Endodermal cell (in vitro differentiated cells): Measurements from ENCODE around the gene KIN. TPM values are rescaled to one million over a fixed set of nuclear protein-coding genes. Genes with fewer than 3 reads are reported as not detected.

ENCODE experiments used
- DNase-seq: peaks from one replicate; pipeline ENCODE4 v3.0.0-alpha.2; 2017
- H3K27ac ChIP-seq: 2 replicates; pipeline ENCODE4 v1.5.1; 2013; ENCODE audit warnings: mild to moderate bottlenecking, low read depth, low read length, moderate library complexity
- H3K27me3 ChIP-seq: 2 replicates; pipeline ENCODE4 v1.6.1; 2013; ENCODE audit warnings: mild to moderate bottlenecking, low read length, moderate library complexity; ENCODE audit not compliant: insufficient read depth, control insufficient read depth, poor library complexity, severe bottlenecking
- H3K36me3 ChIP-seq: 2 replicates; pipeline ENCODE4 v1.7.0; 2013; ENCODE audit warnings: mild to moderate bottlenecking, low read length, moderate library complexity; ENCODE audit not compliant: control insufficient read depth, insufficient read depth
- H3K4me1 ChIP-seq: one replicate; pipeline ENCODE4 v1.7.0; 2013; ENCODE audit warnings: low read length; ENCODE audit not compliant: control insufficient read depth, insufficient read depth
- H3K4me3 ChIP-seq: 2 replicates; pipeline ENCODE4 v1.5.1; 2013; ENCODE audit warnings: mild to moderate bottlenecking, low read length, moderate library complexity
- H3K9ac ChIP-seq: 2 replicates; pipeline ENCODE4 v1.6.1; 2013; ENCODE audit warnings: mild to moderate bottlenecking, low read length, moderate library complexity; ENCODE audit not compliant: poor library complexity, severe bottlenecking; ENCODE audit errors: extremely low read depth
- H3K9me3 ChIP-seq: 2 replicates; pipeline ENCODE4 v1.6.1; 2013; ENCODE audit warnings: mild to moderate bottlenecking, low read length, moderate library complexity; ENCODE audit not compliant: control insufficient read depth
- H3K27ac Mint-ChIP-seq: 2 replicates; pipeline ENCODE4 v1.8.0; 2020; ENCODE audit warnings: mixed read lengths
- H3K27me3 Mint-ChIP-seq: 2 replicates; pipeline ENCODE4 v1.8.0; 2021; ENCODE audit warnings: mild to moderate bottlenecking, mixed read lengths; ENCODE audit not compliant: insufficient read depth
- H3K36me3 Mint-ChIP-seq: 2 replicates; pipeline ENCODE4 v1.8.0; 2020; ENCODE audit warnings: low read depth, mixed read lengths
- H3K4me1 Mint-ChIP-seq: 2 replicates; pipeline ENCODE4 v1.8.0; 2020; ENCODE audit warnings: mixed read lengths
- H3K4me3 Mint-ChIP-seq: 2 replicates; pipeline ENCODE4 v1.8.0; 2020; ENCODE audit warnings: mild to moderate bottlenecking, moderate library complexity, mixed read lengths
- H3K9me3 Mint-ChIP-seq: 2 replicates; pipeline ENCODE4 v1.8.0; 2020; ENCODE audit warnings: mild to moderate bottlenecking, mixed read lengths
- WGBS, 2 experiments: methylation state at CpG; one replicate each; pipeline versions ENCODE4 v1.1.5 to v1.1.7; 2013; ENCODE audit warnings: missing lambda C conversion rate in 2 of 2, mixed read lengths in 1 of 2; ENCODE audit not compliant: insufficient coverage in 1 of 2, insufficient read length in 1 of 2; 5-methylcytosine and 5-hydroxymethylcytosine counted together
- total RNA-seq, 2 donors: library from RNA; stranded (reverse); fragmentation: NEBNext Ultra II Directional in 1 of 2; extraction: Animal tissue kit (Norgen Biotek cat#: 25700) in 1 of 2; gene quantifications; 2 replicates in 1 of 2; 3 replicates in 1 of 2; pipeline ENCODE4 v1.2.1, GENCODE V29; 2021
- TF ChIP-seq, protein P1 (sequence below): fragments of 200-600 bp; sonication (generic); conservative IDR thresholded peaks from 2 replicates; pipeline ENCODE4 v1.5.0; 2021; ENCODE audit warnings: antibody characterized with exemption, mild to moderate bottlenecking

Gene KIN
- total RNA-seq, 2 donors from 2014 or later = 17.9 TPM

DNA sequence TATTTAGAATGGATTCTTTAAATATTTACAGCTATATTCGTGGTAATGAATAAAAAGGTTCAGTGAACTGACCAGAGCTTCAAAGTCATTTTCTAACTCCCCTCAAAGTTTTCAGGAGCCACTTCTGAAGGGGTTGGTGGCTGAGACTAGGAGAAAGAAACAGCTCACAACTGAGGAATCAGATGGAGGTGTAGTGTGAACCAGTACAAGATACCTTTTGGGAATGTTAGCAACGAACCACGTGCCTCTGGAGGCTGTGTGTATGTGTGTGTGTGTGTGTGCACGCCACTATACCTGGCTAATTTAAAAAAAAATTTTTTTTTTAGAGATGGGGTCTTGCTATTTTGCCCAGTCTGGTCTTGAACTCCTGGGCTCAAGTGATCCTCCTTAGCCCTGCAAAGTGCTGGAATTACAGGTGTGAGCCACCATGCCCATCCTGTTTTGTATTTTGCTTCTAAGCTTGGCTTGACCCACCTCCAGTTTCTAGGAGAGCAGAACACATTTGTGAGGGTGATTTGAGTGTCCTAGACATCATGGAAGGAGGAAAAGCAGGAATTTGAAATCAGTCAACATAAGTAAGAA lies 21.0 kb upstream of the KIN start:
- Histone ChIP-seq H3K27me3 (no peaks in the 10 kb centered on the region), H3K9me3 (no peaks in the 10 kb centered on the region), H3K27ac (no peak overlapping the region), H3K36me3 (peaks cover 46% of the 10 kb centered on the region), H3K4me1 (no peaks in the 10 kb centered on the region), H3K4me3 (no peak overlapping the region), H3K9ac (no peak overlapping the region)
- H3K36me3 Mint-ChIP-seq = peaks cover 29% of the 10 kb centered on the region
- peaks cover 1% of the 10 kb centered on the region for H3K27me3 Mint-ChIP-seq
- DNase-seq = no peak
- 68 to 84% methylated on average over 2 to 4 of the region's 4 CpGs for WGBS, 2 experiments
- H3K9me3 Mint-ChIP-seq = no peaks in the 10 kb centered on the region
- H3K4me3 Mint-ChIP-seq = no peak overlapping the region
- H3K4me1 Mint-ChIP-seq = peaks cover 5% of the 10 kb centered on the region
- TF ChIP-seq, protein P1, sequence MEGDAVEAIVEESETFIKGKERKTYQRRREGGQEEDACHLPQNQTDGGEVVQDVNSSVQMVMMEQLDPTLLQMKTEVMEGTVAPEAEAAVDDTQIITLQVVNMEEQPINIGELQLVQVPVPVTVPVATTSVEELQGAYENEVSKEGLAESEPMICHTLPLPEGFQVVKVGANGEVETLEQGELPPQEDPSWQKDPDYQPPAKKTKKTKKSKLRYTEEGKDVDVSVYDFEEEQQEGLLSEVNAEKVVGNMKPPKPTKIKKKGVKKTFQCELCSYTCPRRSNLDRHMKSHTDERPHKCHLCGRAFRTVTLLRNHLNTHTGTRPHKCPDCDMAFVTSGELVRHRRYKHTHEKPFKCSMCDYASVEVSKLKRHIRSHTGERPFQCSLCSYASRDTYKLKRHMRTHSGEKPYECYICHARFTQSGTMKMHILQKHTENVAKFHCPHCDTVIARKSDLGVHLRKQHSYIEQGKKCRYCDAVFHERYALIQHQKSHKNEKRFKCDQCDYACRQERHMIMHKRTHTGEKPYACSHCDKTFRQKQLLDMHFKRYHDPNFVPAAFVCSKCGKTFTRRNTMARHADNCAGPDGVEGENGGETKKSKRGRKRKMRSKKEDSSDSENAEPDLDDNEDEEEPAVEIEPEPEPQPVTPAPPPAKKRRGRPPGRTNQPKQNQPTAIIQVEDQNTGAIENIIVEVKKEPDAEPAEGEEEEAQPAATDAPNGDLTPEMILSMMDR = no peak
- H3K27ac Mint-ChIP-seq = no peak overlapping the region

DNA sequence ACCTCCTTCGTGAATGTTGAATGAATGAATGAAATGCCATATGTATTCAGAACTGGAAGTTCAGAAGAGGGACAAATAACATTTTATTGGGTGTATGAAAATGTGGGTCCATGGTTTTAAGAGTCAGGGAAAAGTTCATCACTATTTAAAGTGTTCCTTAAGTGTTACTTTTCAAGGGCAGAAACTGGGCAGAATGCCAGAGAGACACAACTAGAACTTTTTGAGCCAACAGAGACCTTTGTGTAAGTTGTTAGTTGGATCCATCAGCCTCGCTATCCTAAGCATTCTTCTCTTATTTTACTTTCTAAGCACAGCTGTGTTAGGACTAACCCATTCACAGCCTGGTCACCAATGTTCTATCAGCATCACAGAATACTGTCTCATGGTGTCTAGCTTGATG lies 16.9 kb upstream of the KIN start:
- 0 to 47% methylated on average over 1 to 2 of the region's 2 CpGs for WGBS, 2 experiments
- Mint-ChIP-seq H3K9me3 (no peaks in the 10 kb centered on the region), H3K27me3 (no peaks in the 10 kb centered on the region), H3K4me3 (no peak overlapping the region), H3K27ac (no peak overlapping the region), H3K4me1 (no peaks in the 10 kb centered on the region), H3K36me3 (peaks cover 58% of the 10 kb centered on the region)
- DNase-seq = no peak
- H3K9ac ChIP-seq = no peak overlapping the region
- peaks cover 83% of the 10 kb centered on the region for H3K36me3 ChIP-seq
- no peaks in the 10 kb centered on the region for H3K4me1 ChIP-seq
- no peaks in the 10 kb centered on the region for H3K27me3 ChIP-seq
- TF ChIP-seq, protein P1 = no peak
- H3K4me3 ChIP-seq = no peak overlapping the region
- no peaks in the 10 kb centered on the region for H3K9me3 ChIP-seq
- H3K27ac ChIP-seq = no peak overlapping the region

DNA sequence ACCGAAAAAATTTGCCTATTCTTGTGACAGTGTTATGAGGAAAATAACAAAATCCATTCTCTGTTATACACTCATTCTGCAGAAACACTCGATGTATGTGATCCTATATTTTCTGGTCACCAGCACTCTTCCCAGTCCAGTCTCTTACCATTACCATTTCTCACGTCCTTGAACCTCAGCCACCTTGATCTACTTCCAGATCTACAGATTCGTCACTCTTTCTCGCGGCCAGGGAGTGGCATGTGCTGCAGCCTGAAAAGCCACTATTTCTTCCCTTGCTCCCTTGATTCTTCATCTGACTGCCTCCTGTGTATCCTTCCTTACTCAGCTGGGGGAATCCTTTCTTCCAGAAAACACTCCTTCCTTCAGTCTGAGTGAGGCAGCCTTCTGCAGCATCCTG lies 16.4 kb upstream of the KIN start:
- TF ChIP-seq, protein P1 = no peak
- Mint-ChIP-seq H3K9me3 (no peaks in the 10 kb centered on the region), H3K27me3 (no peaks in the 10 kb centered on the region), H3K4me3 (no peak overlapping the region), H3K27ac (no peak overlapping the region), H3K4me1 (no peaks in the 10 kb centered on the region), H3K36me3 (peaks cover 63% of the 10 kb centered on the region)
- no peak for DNase-seq
- H3K4me3 ChIP-seq = no peak overlapping the region
- 91 to 97% methylated on average over 6 of the region's 6 CpGs for WGBS, 2 experiments
- no peaks in the 10 kb centered on the region for H3K9me3 ChIP-seq
- no peak overlapping the region for H3K27ac ChIP-seq
- peaks cover 88% of the 10 kb centered on the region for H3K36me3 ChIP-seq
- H3K9ac ChIP-seq = no peak overlapping the region
- H3K27me3 ChIP-seq = no peaks in the 10 kb centered on the region
- no peaks in the 10 kb centered on the region for H3K4me1 ChIP-seq
